EH (cell line): Measurements from ENCODE around the gene SLC16A1.
"Not testable (repeated sequence)": the region's sequence is repeated elsewhere in the genome, so short reads cannot be mapped to it uniquely, and the experiment has no call there.

ENCODE experiments used
- DNase-seq: peaks from one replicate; pipeline ENCODE4 v3.0.0-alpha.2; 2015; ENCODE audit warnings: low read depth

Gene SLC16A1, protein sequence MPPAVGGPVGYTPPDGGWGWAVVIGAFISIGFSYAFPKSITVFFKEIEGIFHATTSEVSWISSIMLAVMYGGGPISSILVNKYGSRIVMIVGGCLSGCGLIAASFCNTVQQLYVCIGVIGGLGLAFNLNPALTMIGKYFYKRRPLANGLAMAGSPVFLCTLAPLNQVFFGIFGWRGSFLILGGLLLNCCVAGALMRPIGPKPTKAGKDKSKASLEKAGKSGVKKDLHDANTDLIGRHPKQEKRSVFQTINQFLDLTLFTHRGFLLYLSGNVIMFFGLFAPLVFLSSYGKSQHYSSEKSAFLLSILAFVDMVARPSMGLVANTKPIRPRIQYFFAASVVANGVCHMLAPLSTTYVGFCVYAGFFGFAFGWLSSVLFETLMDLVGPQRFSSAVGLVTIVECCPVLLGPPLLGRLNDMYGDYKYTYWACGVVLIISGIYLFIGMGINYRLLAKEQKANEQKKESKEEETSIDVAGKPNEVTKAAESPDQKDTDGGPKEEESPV

DNA sequence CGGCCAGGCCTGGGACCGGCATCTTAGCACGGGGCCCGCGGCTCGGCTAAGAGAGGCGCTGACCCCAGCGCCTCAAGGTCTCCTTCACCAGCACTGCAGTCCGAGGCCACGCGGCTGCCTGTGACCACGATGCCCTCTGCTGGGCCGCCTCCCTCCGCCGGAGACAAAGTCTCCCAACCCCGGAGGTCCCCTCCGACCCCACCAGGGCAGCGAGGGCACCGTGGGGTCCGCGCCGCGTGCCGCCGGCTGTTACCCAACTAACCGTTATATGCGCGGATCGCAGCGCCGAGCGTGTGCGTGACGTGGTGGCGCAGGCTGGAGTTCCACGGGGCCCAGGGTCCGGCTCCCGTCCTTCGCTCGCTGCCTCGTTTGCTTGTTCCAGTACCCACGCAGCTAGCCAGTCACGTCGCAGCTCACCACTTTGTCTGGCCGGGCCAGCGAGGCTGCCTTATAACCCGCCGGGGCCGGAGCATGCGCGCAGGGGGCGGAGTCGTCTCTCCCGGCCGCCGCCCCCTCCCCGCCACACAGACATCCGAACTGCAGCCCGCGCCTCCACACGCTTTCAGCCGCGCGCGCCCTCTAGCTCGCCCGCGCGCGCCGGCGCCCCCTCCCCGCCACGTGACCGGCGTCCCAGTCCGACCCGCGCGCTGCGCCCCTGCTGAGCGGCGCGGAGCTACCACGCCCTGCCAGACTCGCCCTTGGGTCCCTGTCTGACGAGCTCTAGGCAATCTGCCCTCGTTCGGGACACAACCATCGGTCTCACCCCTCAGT is at the start of gene SLC16A1:
Gene SLC16A1 (minus strand): TSS at position 424 of the 771 bp plus-strand sequence. CDS start 26,888 bp downstream, outside the sequence.
- peak; percentile 96 for DNase-seq

DNA sequence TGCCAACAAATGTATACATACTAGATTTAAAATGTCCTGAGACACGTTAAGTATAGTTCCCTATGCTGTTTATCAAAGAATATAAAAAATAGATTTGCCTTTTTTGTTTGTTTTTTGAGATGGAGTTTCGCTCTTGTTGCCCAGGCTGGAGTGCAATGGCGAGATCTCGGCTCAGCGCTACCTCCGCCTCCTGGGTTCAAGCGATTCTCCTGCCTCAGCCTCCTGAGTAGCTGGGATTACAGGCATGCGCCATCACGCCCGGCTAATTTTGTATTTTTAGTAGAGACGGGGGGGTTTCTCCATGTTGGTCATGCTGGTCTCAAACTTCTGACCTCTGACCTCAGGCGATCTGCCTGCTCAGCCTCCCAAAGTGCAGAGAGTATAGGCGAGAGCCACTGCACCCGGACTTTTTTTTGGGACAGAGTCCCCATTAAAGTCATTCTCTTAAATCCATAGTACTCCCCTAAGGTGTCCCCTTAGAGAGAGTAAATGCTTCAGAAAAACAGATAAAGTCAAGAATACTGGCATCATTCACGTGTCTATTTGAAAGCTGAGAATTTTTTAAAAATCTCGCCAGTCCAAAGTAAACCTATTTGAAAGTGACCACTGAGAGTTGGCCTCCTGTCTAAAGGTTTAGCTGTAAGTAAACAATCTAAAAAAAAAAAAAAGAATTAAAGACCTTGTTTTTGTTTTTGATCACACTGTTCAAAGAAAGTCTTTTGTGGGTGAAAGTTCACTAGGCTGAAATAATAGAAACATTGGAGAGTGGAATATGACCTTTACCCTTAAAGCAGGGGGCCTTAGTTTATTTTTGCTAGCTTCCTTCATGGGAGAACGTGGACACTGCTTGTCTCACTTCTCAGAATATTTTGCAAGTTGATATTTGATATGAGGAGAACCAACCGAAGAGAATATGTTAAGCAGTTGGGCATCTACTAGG is 48.0 kb upstream of the SLC16A1 start:
- no peak for DNase-seq

DNA sequence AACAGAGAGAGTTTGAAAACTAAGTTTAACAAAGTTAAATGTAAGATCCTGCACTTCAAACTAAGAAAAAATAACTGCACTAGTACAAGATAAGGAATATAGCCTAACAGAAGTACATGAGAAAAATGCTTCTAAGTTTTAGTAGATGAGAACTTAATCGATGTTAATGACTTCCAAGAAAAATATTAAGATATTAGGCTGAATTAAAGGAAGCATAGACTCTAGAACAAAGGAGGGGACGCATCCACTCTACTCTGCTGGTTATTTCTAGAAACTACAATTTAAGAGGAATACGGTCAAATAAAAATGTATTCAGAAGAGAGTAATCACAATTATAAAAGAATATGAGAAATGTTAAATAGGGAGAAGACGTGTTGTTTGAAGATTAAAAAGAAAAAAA is 46.3 kb upstream of the SLC16A1 start:
- DNase-seq = no peak

DNA sequence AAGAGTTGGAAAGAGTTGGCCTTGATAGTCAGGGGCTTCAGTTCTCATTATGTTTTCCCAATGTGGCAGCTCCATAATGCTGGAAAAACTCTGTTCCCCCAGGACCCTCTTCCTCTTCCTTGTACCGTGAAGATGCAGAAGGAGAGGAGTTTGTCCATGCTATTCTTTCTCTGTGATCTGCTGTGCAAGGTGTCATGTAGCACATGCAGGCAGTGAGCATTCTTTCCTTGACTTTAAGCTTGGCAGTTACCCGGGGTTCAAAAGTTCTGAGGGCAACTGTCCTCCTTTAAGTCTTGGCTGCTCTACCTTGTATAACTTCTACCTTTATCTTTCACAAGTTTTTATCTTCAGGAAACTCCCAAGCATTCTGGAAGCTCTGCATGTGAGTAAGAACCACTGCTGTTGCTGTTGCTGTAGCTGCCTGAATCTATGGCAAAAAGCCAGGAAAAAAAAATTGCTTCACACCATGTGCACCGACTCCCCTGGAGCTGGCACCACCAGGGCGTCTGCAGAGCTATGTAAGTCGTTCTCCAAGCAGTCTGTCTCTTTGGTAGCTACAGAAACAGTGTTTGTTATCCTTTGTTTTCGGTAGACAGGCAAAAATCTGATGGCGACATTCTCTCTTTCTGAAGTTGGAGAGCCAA is 42.7 kb upstream of the SLC16A1 start:
- peak; percentile 68 for DNase-seq

DNA sequence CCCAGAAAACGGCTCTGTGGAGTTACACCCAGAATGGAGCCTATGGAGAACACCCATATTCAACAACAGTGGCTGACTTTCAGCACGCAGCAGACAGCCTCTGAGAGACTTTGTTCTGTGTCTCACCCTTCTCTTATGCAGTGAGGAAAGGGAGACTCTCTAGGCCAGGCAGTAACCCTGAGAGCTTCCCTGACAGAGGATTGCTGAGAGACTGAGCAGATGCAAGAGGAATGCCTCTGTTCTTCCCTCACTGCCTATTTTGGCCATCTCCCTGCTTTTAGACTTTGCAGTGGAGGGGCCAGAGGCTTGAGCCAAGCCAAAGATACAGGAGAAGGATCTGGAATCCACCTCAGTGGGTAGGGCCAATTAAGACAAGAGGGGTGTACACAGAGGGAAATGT is 41.8 kb upstream of the SLC16A1 start:
- DNase-seq = peak; percentile 20

DNA sequence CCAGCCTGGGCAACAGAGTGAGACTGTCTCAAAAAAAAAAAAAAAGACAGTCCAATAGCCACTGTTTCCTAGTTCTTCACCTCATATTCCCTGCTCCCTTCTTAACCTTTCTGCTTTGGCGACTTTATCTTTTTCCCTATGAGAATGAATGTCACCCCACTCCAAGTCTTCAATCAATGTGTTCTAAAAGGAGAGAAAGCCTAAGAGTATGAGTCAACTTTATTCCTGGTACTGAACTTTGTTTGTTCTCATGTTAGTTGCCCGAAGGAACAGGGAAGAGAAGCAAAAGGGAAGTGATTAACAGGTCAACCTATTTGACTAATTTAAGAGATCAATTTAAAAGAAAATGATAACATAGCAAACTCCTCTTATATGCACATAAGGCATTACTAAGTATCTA is 39.9 kb upstream of the SLC16A1 start:
- no peak for DNase-seq

DNA sequence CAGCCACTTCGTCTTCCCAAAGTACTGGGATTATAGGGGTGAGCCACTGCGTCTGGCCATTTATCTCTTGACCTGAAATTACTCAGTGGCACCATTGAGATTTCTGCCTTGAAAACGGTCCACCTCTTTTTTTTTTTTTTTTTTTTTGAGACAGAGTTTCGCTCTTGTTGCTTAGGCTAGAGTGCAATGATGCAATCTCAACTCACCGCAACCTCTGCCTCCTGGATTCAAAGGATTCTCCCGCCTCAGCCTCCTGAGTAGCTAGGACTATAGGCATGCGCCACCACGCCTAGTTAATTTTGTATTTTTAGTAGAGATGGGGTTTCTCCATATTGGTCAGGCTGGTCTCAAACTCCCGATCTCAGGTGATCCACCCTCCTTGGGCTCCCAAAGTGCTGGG is 39.0 kb upstream of the SLC16A1 start:
- DNase-seq = not testable (repeated sequence)

DNA sequence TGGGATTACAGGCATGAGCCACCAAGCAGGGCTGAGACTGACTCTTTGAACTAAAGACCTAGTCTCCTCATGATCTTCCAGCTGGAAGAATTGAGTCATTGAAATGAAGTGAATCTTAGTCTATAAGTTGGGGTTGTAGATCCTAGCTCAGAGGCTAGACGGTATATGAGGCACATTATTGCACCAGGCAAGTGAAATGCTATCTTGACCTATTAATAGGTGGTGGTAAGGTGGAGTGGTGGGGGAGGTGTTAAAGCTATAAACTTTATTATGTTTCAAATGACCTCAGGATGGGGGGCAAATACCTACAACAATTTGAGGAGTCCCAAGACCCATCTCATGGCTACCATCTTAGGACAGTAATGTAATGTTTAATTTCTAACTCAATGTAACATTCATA is 36.8 kb upstream of the SLC16A1 start:
- DNase-seq = no peak

DNA sequence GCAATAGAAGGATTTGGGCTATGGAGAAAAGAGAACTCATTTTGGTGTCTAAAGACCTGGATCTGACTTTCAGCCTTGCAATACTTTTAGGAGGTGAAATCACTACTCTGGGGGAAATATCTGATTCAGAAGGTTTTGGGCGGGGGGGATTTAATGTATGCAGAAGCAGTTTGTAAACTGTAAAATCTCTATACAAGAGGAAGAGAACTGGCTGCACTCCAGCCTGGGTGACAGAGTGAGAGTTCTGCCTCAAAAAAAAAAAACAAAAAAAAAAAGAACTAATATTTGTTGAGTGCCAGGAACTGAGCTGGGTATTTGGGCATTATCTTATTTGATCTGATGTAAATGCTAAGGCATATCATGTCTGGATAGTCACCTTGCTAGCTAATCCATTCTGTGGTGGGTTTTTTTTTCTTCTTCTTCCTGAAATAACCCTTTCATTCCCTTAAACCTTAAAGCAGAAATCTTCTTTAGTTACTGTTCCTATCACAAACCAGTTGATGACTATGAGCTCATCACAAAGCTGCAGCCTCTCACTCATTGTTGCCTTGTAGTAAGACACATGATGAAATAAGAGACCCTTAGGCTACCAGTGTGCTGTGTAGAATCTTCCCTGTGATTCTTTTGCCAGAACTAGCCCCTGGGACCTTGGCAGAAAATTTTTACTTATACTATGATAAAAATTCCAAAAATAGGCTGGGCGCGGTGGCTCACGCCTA is 35.6 kb upstream of the SLC16A1 start:
- no peak for DNase-seq

DNA sequence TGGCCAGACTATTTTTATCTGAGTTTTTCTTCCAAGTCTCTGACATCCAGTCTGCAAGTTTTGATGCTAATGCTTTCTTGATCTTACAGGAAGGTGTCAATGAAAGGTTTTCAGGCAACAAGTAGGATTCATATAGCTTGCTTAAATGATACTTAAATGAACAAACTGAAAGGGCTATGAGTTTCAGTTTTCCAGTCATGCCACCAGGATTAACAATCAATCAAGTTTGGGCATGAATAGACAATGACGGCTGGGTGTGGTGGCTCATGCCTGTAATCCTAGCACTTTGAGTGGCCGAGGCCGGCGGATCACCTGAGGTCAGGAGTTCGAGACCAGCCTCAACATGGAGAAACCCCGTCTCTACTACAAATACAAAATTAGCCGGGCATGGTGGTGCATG is 34.3 kb upstream of the SLC16A1 start:
- DNase-seq = no peak

DNA sequence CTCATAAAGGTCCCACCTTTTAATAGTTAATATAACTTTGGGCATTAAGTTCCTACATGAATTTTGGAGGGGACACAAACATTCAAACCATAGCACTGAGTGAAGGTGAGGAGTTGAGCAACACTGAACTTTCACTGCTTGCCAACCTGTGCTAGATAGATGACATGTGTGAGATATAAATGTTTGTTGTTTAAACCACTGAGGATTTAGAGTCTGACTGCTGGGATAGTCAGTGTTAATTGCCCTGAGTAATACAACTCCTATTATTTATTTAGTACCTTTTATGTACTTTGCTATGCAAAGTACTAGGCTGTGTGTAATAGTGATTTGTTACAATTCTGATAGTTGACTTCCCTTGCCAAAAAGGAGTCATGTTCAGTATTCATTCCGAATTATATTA is 32.4 kb upstream of the SLC16A1 start:
- DNase-seq = no peak

DNA sequence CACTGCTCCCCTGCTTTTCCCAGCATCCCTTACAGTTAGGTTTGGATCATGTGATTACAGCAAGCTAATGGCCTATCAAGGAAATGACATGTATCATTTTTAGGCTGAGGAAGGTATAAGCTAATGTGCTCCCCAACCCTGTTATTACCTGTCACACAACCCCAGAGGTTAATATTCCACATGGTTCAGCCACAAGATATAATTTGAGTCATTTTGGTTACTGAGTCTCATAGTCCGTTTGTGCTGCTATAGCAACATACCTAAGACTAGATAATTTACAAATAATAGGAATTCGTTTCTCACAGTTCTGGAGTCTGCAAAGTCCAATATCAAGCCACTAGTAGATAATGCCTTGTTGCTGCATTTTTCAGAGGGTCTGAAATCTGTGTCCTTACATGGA is 29.1 kb upstream of the SLC16A1 start:
- DNase-seq = no peak

DNA sequence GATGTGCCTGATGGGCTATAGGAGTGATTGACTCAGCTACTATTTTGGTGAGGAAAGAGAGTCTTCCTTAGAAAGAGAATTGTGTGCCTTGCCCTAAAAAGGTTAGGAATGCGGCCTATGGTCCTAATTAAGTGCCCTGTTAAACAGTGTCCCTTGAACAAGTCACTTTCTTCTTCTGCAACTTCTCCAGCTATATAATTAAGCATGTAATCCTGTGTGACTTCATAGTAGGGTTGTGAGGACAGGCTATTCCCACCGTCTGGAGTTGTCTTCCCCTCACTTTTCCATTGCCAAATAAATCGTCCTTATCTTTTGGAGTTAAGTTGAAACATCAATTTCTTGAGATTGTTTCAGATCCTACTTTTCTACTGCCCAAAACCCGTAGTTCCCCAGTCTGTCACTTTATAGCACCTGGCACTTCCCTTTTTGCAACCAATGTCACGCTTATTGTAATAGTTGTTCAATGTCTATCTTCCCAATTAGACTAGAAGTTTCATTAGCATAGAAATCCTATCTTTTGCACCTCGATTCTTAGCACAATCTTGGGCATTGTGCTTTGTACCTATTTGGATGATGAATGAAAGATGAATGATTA is 27.6 kb upstream of the SLC16A1 start:
- peak; percentile 21 for DNase-seq

DNA sequence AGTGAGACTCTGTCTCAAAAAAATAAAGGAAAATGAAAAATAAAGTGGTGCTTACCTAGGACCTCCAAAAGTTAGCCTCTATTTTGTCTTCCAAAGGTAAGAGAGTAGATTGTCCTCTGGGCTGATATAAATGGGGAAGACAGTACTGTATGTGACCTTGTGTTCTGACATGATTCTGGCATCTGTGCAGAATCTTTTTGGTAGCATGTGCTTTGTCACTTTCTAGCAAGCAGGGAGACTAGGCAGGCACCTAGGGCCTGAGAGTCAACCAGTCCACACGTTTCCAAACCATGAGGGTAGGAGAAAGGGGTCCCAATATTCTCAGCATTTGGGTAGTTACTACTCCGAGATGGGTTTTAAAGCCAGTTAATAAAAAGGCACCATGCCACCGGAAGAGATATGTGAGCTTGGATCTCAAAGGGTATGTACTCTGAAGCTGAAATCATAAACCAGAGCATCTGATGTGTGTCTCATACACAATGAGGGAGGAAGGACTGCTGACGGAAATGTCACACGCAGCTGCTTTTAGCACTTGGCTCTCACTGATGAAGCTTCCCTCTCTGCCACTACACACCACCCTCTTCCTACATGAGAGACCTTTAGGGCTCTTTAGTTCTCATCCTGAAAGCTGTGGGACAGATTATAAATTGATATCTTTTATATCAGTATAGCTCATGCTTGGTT is 27.0 kb upstream of the SLC16A1 start:
- no peak for DNase-seq

DNA sequence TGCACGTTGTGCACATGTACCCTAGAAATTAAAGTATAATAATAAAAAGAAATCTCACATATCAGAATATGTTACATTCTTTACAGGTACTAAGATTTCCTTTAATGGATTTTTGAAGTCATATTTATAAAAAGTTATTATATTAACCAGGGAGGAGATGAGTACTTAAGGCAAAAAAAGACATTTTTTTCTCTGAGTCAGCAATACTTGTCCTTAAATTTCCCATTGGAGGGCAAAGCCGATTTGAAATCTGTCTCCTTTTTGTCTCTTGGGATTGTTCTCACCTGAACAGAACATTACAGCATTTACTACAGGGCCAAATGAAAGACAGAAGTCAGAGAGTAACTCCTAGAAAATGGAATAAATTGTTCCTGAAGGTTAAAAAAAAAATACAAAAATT is 26.3 kb upstream of the SLC16A1 start:
- DNase-seq = no peak

DNA sequence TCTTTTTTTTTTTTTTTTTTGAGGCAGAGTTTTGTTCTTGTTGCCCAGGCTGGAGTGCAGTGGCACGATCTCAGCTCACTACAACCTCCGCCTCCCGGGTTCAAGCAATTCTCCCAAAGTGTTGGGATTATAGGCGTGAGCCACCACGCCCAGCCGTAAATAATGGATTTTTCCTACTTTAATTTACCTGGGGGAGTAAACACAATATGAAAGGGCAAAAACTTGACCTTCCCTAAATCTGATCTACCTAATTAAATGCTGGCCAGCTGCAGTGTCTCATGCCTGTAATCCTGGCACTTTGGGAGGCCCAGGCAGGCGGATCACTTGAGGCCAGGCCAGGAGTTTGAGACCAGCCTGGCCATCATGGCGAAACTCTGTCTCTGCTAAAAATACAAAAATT is 25.8 kb upstream of the SLC16A1 start:
- DNase-seq = not testable (repeated sequence)

DNA sequence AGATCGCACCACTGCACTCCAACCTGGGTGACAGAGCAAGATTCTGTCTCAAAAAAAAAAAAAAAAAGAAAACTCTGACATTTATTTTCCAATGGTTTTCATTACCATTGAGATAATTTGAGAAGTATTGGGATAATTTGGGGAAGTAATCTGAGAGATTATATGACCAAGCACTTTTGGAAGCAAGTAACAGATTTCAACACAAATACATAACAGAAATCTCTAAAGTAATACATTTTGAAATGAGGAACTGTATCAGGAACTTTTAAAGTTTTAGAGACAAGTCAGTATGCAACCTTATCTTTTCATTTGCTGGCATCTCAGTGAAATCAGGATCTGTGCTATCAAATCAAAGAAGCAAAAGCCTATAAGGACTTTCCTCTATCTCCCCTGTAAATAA is 25.4 kb upstream of the SLC16A1 start:
- no peak for DNase-seq

DNA sequence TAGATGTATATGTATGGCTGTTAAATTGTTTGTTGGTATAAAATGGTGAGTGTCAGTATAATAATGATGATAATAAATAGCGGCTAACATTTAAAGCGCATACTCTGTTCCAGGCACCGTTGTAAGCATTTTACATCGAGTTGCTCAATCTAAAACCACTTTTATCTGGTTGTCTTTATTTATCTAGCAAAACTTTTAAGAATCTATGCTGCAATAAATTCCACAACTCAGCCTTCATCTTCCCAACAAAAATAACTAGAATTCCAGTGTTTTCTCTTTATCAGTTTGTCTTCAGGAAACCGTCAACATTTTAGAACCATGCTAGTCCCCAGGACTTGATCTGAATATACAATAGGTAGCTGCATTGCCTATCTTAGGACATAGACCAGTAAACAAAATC is 19.3 kb upstream of the SLC16A1 start:
- DNase-seq = peak; percentile 34

DNA sequence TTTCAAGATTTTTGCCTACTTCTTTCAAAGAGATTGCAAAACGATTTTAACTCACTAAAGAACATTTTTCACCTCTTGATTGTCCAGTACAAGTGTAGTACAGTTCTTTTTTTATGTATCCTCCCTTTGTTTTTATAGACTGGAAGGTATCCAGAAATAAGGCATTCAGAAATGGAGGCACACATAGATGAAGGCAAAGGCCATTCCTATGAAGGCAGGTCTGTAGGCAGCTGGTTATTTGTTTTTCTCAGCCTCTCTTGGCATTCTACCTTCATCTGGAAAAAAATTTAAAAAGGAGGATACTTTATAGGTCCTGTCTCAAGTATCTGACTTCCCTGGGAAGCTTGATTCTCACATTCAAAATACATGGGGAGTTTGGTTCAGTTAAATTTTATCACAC is 18.6 kb upstream of the SLC16A1 start:
- no peak for DNase-seq

DNA sequence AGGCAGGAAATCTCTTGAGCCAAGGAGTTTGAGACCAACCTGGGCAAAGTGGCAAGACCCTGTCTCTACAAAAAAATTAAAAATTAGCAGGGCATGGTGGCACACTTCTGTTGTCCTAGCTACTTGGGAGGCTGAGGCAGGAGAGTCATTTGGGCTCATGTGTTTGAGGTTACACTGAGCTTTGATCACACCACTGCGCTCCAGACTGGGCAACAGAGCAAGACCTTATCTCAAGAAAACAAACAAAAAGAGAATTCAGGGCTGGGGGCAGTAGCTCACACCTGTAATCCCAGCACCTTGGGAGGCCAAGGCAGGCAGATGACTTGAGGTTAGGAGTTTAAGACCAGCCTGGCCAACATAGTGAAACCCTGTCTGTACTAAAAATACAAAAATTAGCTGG is 17.8 kb upstream of the SLC16A1 start:
- peak; percentile 35 for DNase-seq
